DOHH2 (cell line): Measurements from ENCODE around the gene ZNF507.

Source experiments
- H3F3A ChIP-seq: fragments of 200-600 bp; sonication (generic), shearing (Covaris generic); 2 replicates; pipeline ENCODE4 v1.6.0; 2016; ENCODE audit warnings: antibody characterized with exemption, mild to moderate bottlenecking; ENCODE audit not compliant: control insufficient read depth, insufficient read depth
- H3K27ac ChIP-seq: fragments of 200-600 bp; sonication (generic); 2 replicates; pipeline ENCODE4 v1.5.1; 2014; ENCODE audit warnings: low read depth, mild to moderate bottlenecking, low read length, moderate library complexity
- H3K27me3 ChIP-seq: fragments of 200-600 bp; sonication (generic); 2 replicates; pipeline ENCODE4 v1.6.1; 2014; ENCODE audit warnings: mild to moderate bottlenecking, low read length, mixed read lengths; ENCODE audit not compliant: control insufficient read depth
- H3K36me3 ChIP-seq: fragments of 200-600 bp; sonication (generic); 2 replicates; pipeline ENCODE4 v1.6.1; 2014; ENCODE audit warnings: mild to moderate bottlenecking, low read length, moderate library complexity, mixed read lengths; ENCODE audit not compliant: control insufficient read depth
- H3K4me1 ChIP-seq: fragments of 200-600 bp; sonication (generic); 2 replicates; pipeline ENCODE4 v1.6.1; 2014; ENCODE audit warnings: mild to moderate bottlenecking, low read length, mixed read lengths; ENCODE audit not compliant: control insufficient read depth
- H3K4me2 ChIP-seq: fragments of 200-600 bp; sonication (generic); 2 replicates; pipeline ENCODE4 v1.6.0; 2014; ENCODE audit warnings: mild to moderate bottlenecking, low read length, moderate library complexity
- H3K4me3 ChIP-seq: fragments of 200-600 bp; sonication (generic); 2 replicates; pipeline ENCODE4 v1.5.1; 2014; ENCODE audit warnings: mild to moderate bottlenecking, low read length, mixed read lengths
- H3K79me2 ChIP-seq: fragments of 200-600 bp; sonication (generic); 2 replicates; pipeline ENCODE4 v1.6.1; 2014; ENCODE audit warnings: mild to moderate bottlenecking, low read length, mixed read lengths; ENCODE audit not compliant: control insufficient read depth
- H3K9me2 ChIP-seq: fragments of 200-600 bp; sonication (generic); replicated peaks from 2 replicates; pipeline ENCODE4 v1.6.1; 2014; ENCODE audit warnings: mild to moderate bottlenecking, low read length, mixed read lengths; ENCODE audit not compliant: control insufficient read depth
- H3K9me3 ChIP-seq: fragments of 200-600 bp; sonication (generic); 2 replicates; pipeline ENCODE4 v1.6.1; 2014; ENCODE audit warnings: antibody characterized with exemption, low read length, mixed read lengths; ENCODE audit not compliant: control insufficient read depth, insufficient read depth
- H4K20me1 ChIP-seq: fragments of 200-600 bp; sonication (generic); 2 replicates; pipeline ENCODE4 v1.6.0; 2014; ENCODE audit warnings: low read depth, mild to moderate bottlenecking, antibody characterized with exemption, low read length, moderate library complexity; ENCODE audit not compliant: control insufficient read depth, insufficient read depth
- EZH2phosphoT487 ChIP-seq: fragments of 200-600 bp; sonication (generic); IDR thresholded peaks from 2 replicates; pipeline ENCODE4 v1.6.1; 2017; ENCODE audit warnings: borderline replicate concordance, mild to moderate bottlenecking, antibody characterized with exemption, low read length, moderate library complexity, mixed read lengths
- TF ChIP-seq, protein P1 (sequence below): fragments of 200-600 bp; sonication (generic); IDR thresholded peaks from one replicate; pipeline ENCODE4 v1.5.1; 2014; ENCODE audit warnings: antibody characterized with exemption, mild to moderate bottlenecking, low read depth, low read length; ENCODE audit not compliant: poor library complexity, severe bottlenecking

Gene ZNF507

DNA sequence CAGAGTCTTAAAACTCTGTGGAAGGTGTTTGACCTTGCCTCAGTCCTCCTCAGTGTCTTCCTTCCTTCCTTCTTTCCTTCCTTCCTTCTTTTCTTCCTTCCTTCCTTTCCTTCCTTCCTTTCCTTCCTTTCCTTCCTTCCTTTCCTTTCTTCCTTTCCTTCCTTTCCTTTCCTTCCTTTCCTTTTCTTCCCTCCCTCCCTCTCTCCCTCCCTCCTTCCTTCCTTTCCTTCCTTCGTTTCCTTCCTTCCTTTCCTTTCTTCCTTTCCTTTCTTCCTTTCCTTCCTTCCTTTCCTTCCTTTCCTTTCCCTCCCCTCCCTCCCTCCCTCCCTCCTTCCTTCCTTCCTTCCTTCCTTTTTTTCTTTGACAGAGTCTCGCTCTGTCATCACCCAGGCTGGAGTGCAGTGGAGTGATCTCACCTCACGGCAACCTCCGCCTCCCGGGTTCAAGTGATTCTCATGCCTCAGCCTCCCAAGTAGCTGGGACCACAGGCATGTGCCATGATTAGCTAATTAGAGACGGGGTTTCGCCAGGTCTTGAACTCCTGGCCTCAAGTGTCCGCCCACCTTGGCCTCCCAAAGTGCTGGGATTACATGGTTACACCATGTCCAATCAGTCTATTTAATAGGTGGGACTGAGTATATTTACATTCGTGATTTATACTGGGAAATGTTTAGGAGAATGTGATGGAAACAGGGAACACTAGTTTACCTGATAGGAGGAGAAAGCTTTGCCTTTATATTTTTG, 16.3 kb downstream of the ZNF507 start:
- no peaks in the 10 kb centered on the region for H3K27me3 ChIP-seq
- H3K9me3 ChIP-seq = no peaks in the 10 kb centered on the region
- TF ChIP-seq, protein P1, sequence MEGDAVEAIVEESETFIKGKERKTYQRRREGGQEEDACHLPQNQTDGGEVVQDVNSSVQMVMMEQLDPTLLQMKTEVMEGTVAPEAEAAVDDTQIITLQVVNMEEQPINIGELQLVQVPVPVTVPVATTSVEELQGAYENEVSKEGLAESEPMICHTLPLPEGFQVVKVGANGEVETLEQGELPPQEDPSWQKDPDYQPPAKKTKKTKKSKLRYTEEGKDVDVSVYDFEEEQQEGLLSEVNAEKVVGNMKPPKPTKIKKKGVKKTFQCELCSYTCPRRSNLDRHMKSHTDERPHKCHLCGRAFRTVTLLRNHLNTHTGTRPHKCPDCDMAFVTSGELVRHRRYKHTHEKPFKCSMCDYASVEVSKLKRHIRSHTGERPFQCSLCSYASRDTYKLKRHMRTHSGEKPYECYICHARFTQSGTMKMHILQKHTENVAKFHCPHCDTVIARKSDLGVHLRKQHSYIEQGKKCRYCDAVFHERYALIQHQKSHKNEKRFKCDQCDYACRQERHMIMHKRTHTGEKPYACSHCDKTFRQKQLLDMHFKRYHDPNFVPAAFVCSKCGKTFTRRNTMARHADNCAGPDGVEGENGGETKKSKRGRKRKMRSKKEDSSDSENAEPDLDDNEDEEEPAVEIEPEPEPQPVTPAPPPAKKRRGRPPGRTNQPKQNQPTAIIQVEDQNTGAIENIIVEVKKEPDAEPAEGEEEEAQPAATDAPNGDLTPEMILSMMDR = no peak
- TF ChIP-seq EZH2phosphoT487 = no peak
- H4K20me1 ChIP-seq = peaks cover 14% of the 10 kb centered on the region; the same call in 1 of the 2 replicates
- H3K4me1 ChIP-seq = no peaks in the 10 kb centered on the region
- H3K9me2 ChIP-seq = no peaks in the 10 kb centered on the region
- peaks cover 87% of the 10 kb centered on the region for H3K36me3 ChIP-seq
- peaks cover 2% of the 10 kb centered on the region; the same call in 1 of the 2 replicates for H3F3A ChIP-seq
- peaks cover 66% of the 10 kb centered on the region for H3K79me2 ChIP-seq
- no peak overlapping the region for H3K4me2 ChIP-seq
- no peak overlapping the region for H3K4me3 ChIP-seq
- no peak overlapping the region for H3K27ac ChIP-seq

DNA sequence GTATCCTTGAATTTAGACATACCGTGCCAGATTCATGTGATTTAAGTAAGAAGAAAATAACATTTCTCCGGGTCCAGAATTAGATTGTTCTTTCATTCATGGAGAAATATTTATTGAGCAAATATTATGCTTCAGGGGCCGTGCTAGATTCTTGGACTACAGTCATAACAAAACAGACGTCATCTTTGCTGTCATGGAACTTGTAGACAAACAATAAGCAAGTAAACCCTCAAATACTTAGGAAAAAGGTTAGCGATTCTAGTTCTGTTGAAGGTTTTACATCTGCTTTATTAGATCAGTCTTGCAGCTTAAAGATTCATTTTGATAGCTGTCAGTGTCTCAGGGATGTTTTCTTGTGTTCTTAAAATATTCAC, 16.9 kb downstream of the ZNF507 start:
- Histone ChIP-seq H3K79me2 (peaks cover 71% of the 10 kb centered on the region), H3K4me1 (no peaks in the 10 kb centered on the region), H3K36me3 (peaks cover 86% of the 10 kb centered on the region), H3K27ac (no peak overlapping the region), H4K20me1 (peaks cover 14% of the 10 kb centered on the region; the same call in 1 of the 2 replicates), H3K4me2 (no peak overlapping the region), H3K9me2 (no peaks in the 10 kb centered on the region), H3F3A (peaks cover 2% of the 10 kb centered on the region; the same call in 1 of the 2 replicates), H3K27me3 (no peaks in the 10 kb centered on the region), H3K4me3 (no peak overlapping the region), H3K9me3 (no peaks in the 10 kb centered on the region)
- TF ChIP-seq EZH2phosphoT487 = no peak
- TF ChIP-seq, protein P1 = no peak

DNA sequence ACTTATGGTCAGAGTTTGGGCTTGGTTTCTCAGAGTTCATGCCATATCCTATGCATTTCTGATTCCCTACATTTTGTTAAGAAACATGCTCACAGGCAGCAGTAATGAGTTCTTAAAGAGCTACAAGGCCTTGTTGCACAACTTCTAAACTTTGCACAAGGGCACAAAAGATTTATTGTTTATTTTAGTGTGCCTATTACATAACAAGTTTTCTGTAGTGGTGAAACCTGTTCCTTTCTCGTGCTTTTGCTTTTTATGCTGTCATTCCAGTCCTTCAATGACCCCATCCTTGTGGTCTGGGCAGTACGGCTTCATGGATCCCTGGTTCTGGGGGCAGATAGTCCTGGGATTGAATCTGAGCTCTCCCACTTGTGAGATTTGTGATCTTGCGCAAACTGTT, 17.8 kb downstream of the ZNF507 start:
- H3K79me2 ChIP-seq = peaks cover 78% of the 10 kb centered on the region
- H3K27ac ChIP-seq = no peak overlapping the region
- no peak overlapping the region for H3K4me2 ChIP-seq
- H3F3A ChIP-seq = peaks cover 2% of the 10 kb centered on the region; the same call in 1 of the 2 replicates
- no peaks in the 10 kb centered on the region for H3K27me3 ChIP-seq
- peaks cover 10% of the 10 kb centered on the region; the same call in 1 of the 2 replicates for H4K20me1 ChIP-seq
- no peak for TF ChIP-seq EZH2phosphoT487
- TF ChIP-seq, protein P1 = no peak
- peaks cover 81% of the 10 kb centered on the region for H3K36me3 ChIP-seq
- no peak overlapping the region for H3K4me3 ChIP-seq
- H3K4me1 ChIP-seq = no peaks in the 10 kb centered on the region
- no peaks in the 10 kb centered on the region for H3K9me2 ChIP-seq
- no peaks in the 10 kb centered on the region for H3K9me3 ChIP-seq
